Kidney epithelial cell (primary cell): ENCODE measurements around the gene CELA2B. TPM values are rescaled to one million over a fixed set of nuclear protein-coding genes. Genes with fewer than 3 reads are reported as not detected.
A peak's percentile ranks its signal among the peaks of the same experiment; 100 is the strongest.
"Not testable (repeated sequence)": the region's sequence is repeated elsewhere in the genome, so short reads cannot be mapped to it uniquely, and the experiment has no call there.

Experiments
- DNase-seq: peaks from one replicate; pipeline ENCODE4 v3.0.0-alpha.2; 2010; ENCODE audit warnings: low read depth
- H3K27me3 ChIP-seq: 2 replicates; pipeline ENCODE4 v1.6.0; 2011; ENCODE audit warnings: low read length; ENCODE audit not compliant: control insufficient read depth, insufficient read depth
- H3K36me3 ChIP-seq: 2 replicates; pipeline ENCODE4 v1.5.1; 2011; ENCODE audit warnings: low read length; ENCODE audit not compliant: control insufficient read depth, insufficient read depth
- H3K4me3 ChIP-seq: 2 replicates; pipeline ENCODE4 v1.5.1; 2011; ENCODE audit warnings: low read depth, mild to moderate bottlenecking, control low read depth, low read length
- CTCF ChIP-seq: IDR thresholded peaks from 2 replicates; pipeline ENCODE4 v1.5.1; 2011; ENCODE audit warnings: mild to moderate bottlenecking, moderate library complexity, low read length, control low read depth, inconsistent platforms; ENCODE audit not compliant: insufficient read depth, poor library complexity, severe bottlenecking
- total RNA-seq: library from RNA; depleted of rRNA; stranded (reverse); fragments of >200 nt; gene quantifications from 2 replicates; pipeline ENCODE4 v1.2.3, GENCODE V29; 2015

CELA2B gene
- total RNA-seq, 1 donor from 2014 or later: not detected

GRCh38 chr1:15454256-15454655 lies 21.6 kb upstream of the CELA2B start:
- Histone ChIP-seq H3K36me3 (no peaks in the 10 kb centered on the region), H3K27me3 (no peaks in the 10 kb centered on the region), H3K4me3 (no peak overlapping the region)
- DNase-seq: peak; percentile 18
- no peak for TF ChIP-seq CTCF

- TF ChIP-seq CTCF: no peak
- Histone ChIP-seq H3K27me3 (no peaks in the 10 kb centered on the region), H3K36me3 (no peaks in the 10 kb centered on the region), H3K4me3 (no peak overlapping the region)
- DNase-seq: no peak
These were observed 20.4 kb upstream of the CELA2B start for GRCh38 chr1:15455522-15455921.

GRCh38 chr1:15456313-15456954 lies 19.5 kb upstream of the CELA2B start, which contains the start of gene CELA2A:
Gene CELA2A (plus strand): TSS chr1:15456732. CDS start chr1:15456754, 22 bp downstream.
- no peak for DNase-seq
- Histone ChIP-seq H3K36me3 (no peaks in the 10 kb centered on the region), H3K27me3 (no peaks in the 10 kb centered on the region), H3K4me3 (no peak within 1 kb of the TSS)
- no peak for TF ChIP-seq CTCF

GRCh38 chr1:15457585-15457984 lies 18.3 kb upstream of the CELA2B start:
- DNase-seq: no peak
- TF ChIP-seq CTCF: no peak

GRCh38 chr1:15458388-15458787 lies 17.5 kb upstream of the CELA2B start:
- not testable (repeated sequence) for DNase-seq, H3K4me3 ChIP-seq, H3K36me3 ChIP-seq, H3K27me3 ChIP-seq

More at GRCh38 chr1:15457585-15457984, 18.3 kb upstream of the CELA2B start:
- H3K36me3 ChIP-seq: no peaks in the 10 kb centered on the region
- no peaks in the 10 kb centered on the region for H3K27me3 ChIP-seq
- H3K4me3 ChIP-seq: no peak overlapping the region

GRCh38 chr1:15459771-15460707 lies 15.9 kb upstream of the CELA2B start:
- DNase-seq: no peak
- no peak for TF ChIP-seq CTCF
- Histone ChIP-seq H3K36me3 (no peaks in the 10 kb centered on the region), H3K4me3 (no peak overlapping the region), H3K27me3 (no peaks in the 10 kb centered on the region)
